ENCODE results near the gene PTPRA.

The PTPRA gene

GRCh38 chr20:2918096-2919049 is 45.1 kb downstream of the PTPRA start:
- no peak for DNase-seq
- in situ Hi-C loops (cut with MboI; ENCODE audit: low pct_unique_long_range_greater_than_20kb, low sequenced_read_pairs) = no loop called here

- in situ Hi-C loops (cut with MboI; ENCODE audit: low pct_unique_long_range_greater_than_20kb, low sequenced_read_pairs) = no loop called here
- no peak for DNase-seq
Observed at GRCh38 chr20:2919518-2920245, 46.4 kb downstream of the PTPRA start.

DNA sequence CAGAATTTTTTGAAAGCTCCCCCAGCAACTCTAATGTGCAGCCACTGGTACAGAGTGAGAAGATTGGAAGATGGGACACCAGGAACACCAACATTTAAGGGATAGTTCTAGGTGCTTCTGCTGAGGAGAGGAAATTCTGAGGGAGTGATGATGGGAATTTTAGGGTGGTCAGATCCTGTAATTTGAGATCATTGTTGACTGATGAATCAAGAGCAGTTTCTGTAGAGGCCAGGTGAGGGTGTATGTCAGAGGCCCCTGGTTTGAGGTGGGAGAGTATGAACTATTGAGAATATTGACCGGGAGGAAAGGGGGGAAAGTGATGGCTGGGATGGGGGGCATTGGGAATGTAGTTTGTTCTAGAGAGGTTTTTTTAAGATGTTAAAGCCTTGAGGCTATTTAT is 47.2 kb downstream of the PTPRA start:
- in situ Hi-C loops (cut with MboI; ENCODE audit: low pct_unique_long_range_greater_than_20kb, low sequenced_read_pairs) = no loop called here
- no peak for DNase-seq

GRCh38 chr20:2921506-2921905 is 48.2 kb downstream of the PTPRA start:
- DNase-seq = no peak
- in situ Hi-C loops (cut with MboI; ENCODE audit: low pct_unique_long_range_greater_than_20kb, low sequenced_read_pairs) = no loop called here

GRCh38 chr20:2922957-2923356 is 49.7 kb downstream of the PTPRA start:
- DNase-seq = no peak
- in situ Hi-C loops (cut with MboI; ENCODE audit: low pct_unique_long_range_greater_than_20kb, low sequenced_read_pairs) = no loop called here

DNA sequence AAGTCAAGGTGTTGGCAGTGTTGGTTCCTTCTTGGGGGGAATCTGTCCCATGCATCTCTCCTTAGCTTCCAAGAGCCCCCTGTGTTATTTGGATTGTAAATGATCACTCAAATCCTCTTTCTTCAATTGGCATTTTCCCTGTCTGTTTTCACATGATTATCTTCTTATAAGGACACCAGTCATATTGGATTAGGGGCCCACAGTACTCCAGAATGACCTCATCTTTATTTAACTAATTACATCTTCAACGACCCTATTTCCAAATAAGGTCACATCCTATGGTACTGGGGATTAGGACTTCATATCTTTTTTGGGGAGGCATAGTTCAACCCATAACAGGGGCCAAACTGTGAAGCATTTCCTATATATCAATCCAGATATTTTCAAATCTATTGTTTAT is 57.3 kb downstream of the PTPRA start:
- in situ Hi-C loops (cut with MboI; ENCODE audit: low pct_unique_long_range_greater_than_20kb, low sequenced_read_pairs) = no loop called here

GRCh38 chr20:2932498-2932897 is 59.2 kb downstream of the PTPRA start:
- no peak for DNase-seq
- in situ Hi-C loops (cut with MboI; ENCODE audit: low pct_unique_long_range_greater_than_20kb, low sequenced_read_pairs) = no loop called here

More for the DNA sequence above, 57.3 kb downstream of the PTPRA start:
- no peak for DNase-seq

DNA sequence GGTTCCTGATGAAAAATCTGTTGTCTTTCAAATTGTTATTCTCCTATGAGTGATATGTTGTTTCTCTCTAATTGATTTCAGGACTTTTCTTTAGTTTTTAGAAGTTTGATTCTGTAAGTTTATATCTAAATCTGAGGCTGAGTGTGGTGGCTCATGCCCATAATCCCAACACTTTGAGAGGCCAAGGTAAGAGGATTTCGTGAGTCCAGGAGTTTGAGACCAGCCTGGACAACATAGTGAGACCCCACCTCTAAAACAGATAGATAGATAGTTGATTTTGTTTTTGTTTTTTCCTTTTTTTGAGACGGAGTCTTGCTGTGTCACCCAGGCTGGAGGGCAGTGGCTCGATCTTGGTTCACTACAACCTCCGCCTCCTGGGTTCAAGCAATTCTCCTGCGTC is 64.6 kb downstream of the PTPRA start:
- no peak for DNase-seq
- in situ Hi-C loops (cut with MboI; ENCODE audit: low pct_unique_long_range_greater_than_20kb, low sequenced_read_pairs) = no loop called here

DNA sequence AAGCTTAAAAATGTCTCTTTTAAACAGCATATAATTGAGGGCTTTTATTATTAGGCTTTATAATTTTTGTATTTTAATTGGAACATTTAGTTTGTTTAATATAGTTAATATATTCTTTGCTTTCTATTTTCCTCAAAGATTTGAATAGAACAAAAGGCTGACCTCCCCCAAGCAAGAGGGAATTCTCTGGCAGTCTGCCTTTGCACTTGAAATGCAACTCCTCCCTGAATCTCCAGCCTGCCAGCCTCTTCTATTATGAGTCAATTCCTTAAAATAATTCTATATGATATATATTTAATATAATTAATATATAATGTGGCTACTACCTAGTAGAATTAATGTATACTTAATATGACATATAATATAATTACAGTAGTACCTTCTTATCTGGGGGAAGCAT is 69.2 kb downstream of the PTPRA start:
- in situ Hi-C loops (cut with MboI; ENCODE audit: low pct_unique_long_range_greater_than_20kb, low sequenced_read_pairs) = no loop called here

DNA sequence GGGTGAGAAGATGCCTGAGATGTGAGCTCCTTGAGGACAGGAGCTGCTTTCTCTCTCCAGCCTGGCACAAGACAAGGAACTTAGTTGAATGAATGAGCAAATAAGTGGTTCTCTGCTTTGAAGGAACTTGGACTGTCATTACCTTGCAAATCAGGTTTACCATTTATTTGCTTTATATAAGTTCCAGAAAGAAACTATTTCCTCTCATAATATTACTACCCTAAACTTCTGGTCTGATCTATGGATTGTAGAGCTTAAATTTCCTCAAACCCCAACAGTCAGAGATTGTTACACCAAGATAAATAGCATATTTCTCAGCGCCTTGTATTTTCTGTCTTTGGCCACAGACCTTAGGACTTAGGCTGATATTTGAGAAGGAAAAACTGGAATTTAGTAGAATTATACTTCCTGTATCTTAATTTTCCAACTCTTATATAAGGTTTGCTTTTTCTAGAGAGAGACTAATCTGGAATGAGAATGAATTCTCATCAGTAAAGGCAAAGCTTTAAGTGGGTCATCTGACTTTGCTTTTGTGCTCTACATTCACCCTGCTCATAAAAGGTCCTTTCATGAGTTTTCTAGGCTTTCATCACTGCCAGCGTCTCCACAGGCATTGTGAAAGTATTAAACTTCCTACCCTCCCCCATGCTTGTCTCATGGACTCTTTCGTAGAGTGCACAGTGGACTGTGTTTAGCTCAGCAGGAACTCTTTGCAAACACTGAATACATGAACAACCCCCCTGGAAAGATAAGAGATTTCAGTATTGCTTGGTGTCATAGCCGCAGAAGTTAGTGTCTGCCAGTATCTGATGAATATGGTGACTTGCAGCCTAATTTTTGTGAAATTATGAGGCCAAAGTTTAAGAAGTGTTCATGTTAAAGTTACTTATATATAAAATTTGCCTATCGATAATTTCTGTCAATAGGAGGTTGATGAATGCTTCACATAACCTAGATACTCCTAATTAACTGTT is 74.0 kb downstream of the PTPRA start:
- DNase-seq = peak; percentile 28
- in situ Hi-C loops (cut with MboI; ENCODE audit: low pct_unique_long_range_greater_than_20kb, low sequenced_read_pairs) = no loop called here

More for the DNA sequence above, 69.2 kb downstream of the PTPRA start:
- DNase-seq = no peak

GRCh38 chr20:2948968-2949367 is 75.7 kb downstream of the PTPRA start:
- DNase-seq = no peak
- in situ Hi-C loops (cut with MboI; ENCODE audit: low pct_unique_long_range_greater_than_20kb, low sequenced_read_pairs) = no loop called here

GRCh38 chr20:2952766-2953165 is 79.5 kb downstream of the PTPRA start:
- DNase-seq = peak; percentile 49
- in situ Hi-C loops (cut with MboI; ENCODE audit: low pct_unique_long_range_greater_than_20kb, low sequenced_read_pairs) = no loop called here

GRCh38 chr20:2955257-2955970 is 82.1 kb downstream of the PTPRA start:
- peak; percentile 47 for DNase-seq
- in situ Hi-C loops (cut with MboI; ENCODE audit: low pct_unique_long_range_greater_than_20kb, low sequenced_read_pairs) = no loop called here

DNA sequence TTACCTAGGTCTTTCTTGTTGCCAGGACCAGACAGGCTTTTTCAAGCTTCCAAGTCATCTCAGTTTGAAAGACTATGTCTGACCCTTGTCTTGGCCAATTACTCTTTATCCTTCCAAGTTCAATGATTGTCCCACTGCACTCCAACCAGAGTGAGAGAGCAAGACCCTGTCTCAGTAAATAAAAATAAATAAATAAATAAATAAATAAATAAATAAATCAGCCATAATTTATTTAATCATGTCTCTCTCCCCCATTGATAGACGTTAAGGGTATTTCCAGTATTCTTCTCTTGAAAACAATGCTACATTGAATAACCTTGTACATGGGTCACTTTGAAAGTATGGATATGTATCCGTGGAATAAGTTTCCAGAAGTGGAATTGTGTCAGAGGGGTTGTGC is 83.2 kb downstream of the PTPRA start:
- no peak for DNase-seq
- in situ Hi-C loops (cut with MboI; ENCODE audit: low pct_unique_long_range_greater_than_20kb, low sequenced_read_pairs) = no loop called here

DNA sequence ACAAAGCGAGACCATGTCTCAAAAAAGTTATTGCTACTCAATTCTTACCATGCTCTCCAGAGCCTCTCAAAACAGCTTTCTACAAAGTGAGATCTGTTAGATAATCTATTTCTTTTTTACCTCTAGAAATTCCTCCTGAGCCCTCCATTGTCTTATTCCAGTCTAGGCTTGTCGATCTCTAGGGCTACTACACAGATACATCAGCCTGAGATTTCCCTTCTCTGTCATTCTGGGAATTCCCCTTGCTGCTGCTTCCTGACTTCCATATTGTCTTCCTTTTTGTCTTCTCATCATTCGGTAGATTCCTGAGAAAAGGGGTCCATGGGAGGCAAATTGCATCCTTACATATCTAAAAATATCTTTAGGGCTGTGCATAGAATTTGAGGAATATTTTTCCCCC is 94.6 kb downstream of the PTPRA start:
- in situ Hi-C loops (cut with MboI; ENCODE audit: low pct_unique_long_range_greater_than_20kb, low sequenced_read_pairs) = no loop called here
- DNase-seq = no peak

DNA sequence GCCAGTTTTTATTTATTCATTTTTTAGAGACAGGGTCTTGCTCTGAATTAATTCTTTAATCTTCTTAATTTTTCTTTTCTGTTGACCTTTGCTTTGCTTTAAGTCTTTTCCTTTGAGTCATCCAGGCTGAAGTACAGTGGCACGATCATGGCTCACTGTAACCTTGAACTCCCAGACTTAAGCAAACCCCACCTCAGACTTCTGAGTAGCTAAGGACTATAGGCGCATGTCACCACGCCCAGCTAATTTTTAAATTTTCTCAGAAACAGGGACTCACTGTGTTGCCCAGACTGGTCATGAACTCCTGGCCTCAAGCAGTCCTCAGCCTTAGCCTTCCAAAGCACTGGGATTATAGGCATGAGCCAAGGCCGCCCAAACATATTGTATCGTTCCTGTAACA is 98.8 kb downstream of the PTPRA start:
- in situ Hi-C loops (cut with MboI; ENCODE audit: low pct_unique_long_range_greater_than_20kb, low sequenced_read_pairs) = no loop called here
- no peak for DNase-seq

- in situ Hi-C loops (cut with MboI; ENCODE audit: low pct_unique_long_range_greater_than_20kb, low sequenced_read_pairs) = no loop called here
- DNase-seq = no peak
Observed at GRCh38 chr20:2973574-2973973, 100.3 kb downstream of the PTPRA start.

GRCh38 chr20:2978519-2978918 is 105.2 kb downstream of the PTPRA start:
- in situ Hi-C loops (cut with MboI; ENCODE audit: low pct_unique_long_range_greater_than_20kb, low sequenced_read_pairs) = no loop called here
- DNase-seq = no peak

GRCh38 chr20:2981646-2982045 is 108.4 kb downstream of the PTPRA start:
- no peak for DNase-seq
- in situ Hi-C loops (cut with MboI; ENCODE audit: low pct_unique_long_range_greater_than_20kb, low sequenced_read_pairs) = no loop called here

All from KBM-7 (cell line).